Ishikawa (cell line): ENCODE measurements around the gene SP3.

Experiments
- CEBPB ChIP-seq: IDR thresholded peaks from 2 replicates; pipeline ENCODE4 v1.6.1; 2012
- EGR1 ChIP-seq: IDR thresholded peaks from 2 replicates; pipeline ENCODE4 v1.6.1; 2012
- FOXM1 ChIP-seq: IDR thresholded peaks from 2 replicates; pipeline ENCODE4 v1.6.1; 2012; ENCODE audit warnings: low read depth, borderline replicate concordance
- RAD21 ChIP-seq: IDR thresholded peaks from 2 replicates; pipeline ENCODE4 v1.6.1; 2012; ENCODE audit warnings: low read depth
- TAF1 ChIP-seq: IDR thresholded peaks from 2 replicates; pipeline ENCODE4 v1.6.1; 2012; ENCODE audit warnings: low read depth, mild to moderate bottlenecking
- TEAD4 ChIP-seq: IDR thresholded peaks from 2 replicates; pipeline ENCODE4 v1.6.1; 2012
- YY1 ChIP-seq: IDR thresholded peaks from 2 replicates; pipeline ENCODE4 v1.6.1; 2012; ENCODE audit warnings: low read depth
- ZBTB7A ChIP-seq: IDR thresholded peaks from 2 replicates; pipeline ENCODE4 v1.6.1; 2012; ENCODE audit warnings: low read depth
- TF ChIP-seq, protein P1 (sequence below): IDR thresholded peaks from 2 replicates; pipeline ENCODE4 v1.6.1; 2012; ENCODE audit warnings: low read depth, mild to moderate bottlenecking
- TF ChIP-seq, protein P2 (sequence below): IDR thresholded peaks from 2 replicates; pipeline ENCODE4 v1.6.1; 2012
- TF ChIP-seq, protein P3 (sequence below): IDR thresholded peaks from 2 replicates; pipeline ENCODE4 v1.6.1; 2012

DNA sequence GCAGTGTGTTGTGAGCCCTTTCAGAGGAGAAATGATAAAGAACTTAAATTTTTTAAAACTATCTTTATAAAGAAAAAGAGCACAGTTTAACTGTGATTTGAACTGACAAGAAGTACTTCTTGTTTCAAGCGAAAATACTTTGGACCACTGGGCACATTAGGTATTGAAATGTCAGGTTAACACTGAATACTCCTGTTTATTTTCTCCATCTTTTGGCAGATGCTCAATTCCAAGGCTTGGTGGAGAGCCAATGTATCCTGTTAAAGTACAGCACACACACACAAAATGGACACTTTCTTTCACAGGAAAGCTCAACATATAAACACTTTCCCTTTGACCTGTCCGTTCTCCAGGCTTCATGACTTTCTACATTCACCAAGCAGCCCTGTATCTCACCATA is 32.6 kb upstream of the SP3 start:
- TF ChIP-seq TEAD4 (no peak), EGR1 (no peak), FOXM1 (no peak), RAD21 (no peak), YY1 (no peak), ZBTB7A (no peak), CEBPB (no peak), TAF1 (no peak)
- TF ChIP-seq, protein P1, sequence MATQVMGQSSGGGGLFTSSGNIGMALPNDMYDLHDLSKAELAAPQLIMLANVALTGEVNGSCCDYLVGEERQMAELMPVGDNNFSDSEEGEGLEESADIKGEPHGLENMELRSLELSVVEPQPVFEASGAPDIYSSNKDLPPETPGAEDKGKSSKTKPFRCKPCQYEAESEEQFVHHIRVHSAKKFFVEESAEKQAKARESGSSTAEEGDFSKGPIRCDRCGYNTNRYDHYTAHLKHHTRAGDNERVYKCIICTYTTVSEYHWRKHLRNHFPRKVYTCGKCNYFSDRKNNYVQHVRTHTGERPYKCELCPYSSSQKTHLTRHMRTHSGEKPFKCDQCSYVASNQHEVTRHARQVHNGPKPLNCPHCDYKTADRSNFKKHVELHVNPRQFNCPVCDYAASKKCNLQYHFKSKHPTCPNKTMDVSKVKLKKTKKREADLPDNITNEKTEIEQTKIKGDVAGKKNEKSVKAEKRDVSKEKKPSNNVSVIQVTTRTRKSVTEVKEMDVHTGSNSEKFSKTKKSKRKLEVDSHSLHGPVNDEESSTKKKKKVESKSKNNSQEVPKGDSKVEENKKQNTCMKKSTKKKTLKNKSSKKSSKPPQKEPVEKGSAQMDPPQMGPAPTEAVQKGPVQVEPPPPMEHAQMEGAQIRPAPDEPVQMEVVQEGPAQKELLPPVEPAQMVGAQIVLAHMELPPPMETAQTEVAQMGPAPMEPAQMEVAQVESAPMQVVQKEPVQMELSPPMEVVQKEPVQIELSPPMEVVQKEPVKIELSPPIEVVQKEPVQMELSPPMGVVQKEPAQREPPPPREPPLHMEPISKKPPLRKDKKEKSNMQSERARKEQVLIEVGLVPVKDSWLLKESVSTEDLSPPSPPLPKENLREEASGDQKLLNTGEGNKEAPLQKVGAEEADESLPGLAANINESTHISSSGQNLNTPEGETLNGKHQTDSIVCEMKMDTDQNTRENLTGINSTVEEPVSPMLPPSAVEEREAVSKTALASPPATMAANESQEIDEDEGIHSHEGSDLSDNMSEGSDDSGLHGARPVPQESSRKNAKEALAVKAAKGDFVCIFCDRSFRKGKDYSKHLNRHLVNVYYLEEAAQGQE, result no peak
- TF ChIP-seq, protein P2, sequence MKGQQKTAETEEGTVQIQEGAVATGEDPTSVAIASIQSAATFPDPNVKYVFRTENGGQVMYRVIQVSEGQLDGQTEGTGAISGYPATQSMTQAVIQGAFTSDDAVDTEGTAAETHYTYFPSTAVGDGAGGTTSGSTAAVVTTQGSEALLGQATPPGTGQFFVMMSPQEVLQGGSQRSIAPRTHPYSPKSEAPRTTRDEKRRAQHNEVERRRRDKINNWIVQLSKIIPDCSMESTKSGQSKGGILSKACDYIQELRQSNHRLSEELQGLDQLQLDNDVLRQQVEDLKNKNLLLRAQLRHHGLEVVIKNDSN, result no peak
- TF ChIP-seq, protein P3, sequence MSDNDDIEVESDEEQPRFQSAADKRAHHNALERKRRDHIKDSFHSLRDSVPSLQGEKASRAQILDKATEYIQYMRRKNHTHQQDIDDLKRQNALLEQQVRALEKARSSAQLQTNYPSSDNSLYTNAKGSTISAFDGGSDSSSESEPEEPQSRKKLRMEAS, result no peak
